Kidney epithelial cell (primary cell): ENCODE data around the gene DNMBP. TPM values are rescaled to one million over a fixed set of nuclear protein-coding genes. Genes with fewer than 3 reads are reported as not detected.
A peak's percentile ranks its signal among the peaks of the same experiment; 100 is the strongest.
"Not testable (repeated sequence)": the region's sequence is repeated elsewhere in the genome, so short reads cannot be mapped to it uniquely, and the experiment has no call there.

ENCODE experiments used
- DNase-seq: peaks from one replicate; pipeline ENCODE4 v3.0.0-alpha.2; 2010; ENCODE audit warnings: low read depth
- H3K27me3 ChIP-seq: 2 replicates; pipeline ENCODE4 v1.6.0; 2011; ENCODE audit warnings: low read length; ENCODE audit not compliant: control insufficient read depth, insufficient read depth
- H3K36me3 ChIP-seq: 2 replicates; pipeline ENCODE4 v1.5.1; 2011; ENCODE audit warnings: low read length; ENCODE audit not compliant: control insufficient read depth, insufficient read depth
- H3K4me3 ChIP-seq: 2 replicates; pipeline ENCODE4 v1.5.1; 2011; ENCODE audit warnings: low read depth, mild to moderate bottlenecking, control low read depth, low read length
- total RNA-seq: library from RNA; depleted of rRNA; stranded (reverse); fragments of >200 nt; gene quantifications from 2 replicates; pipeline ENCODE4 v1.2.3, GENCODE V29; 2015
- TF ChIP-seq, protein P1 (sequence below): IDR thresholded peaks from 2 replicates; pipeline ENCODE4 v1.5.1; 2011; ENCODE audit warnings: mild to moderate bottlenecking, moderate library complexity, low read length, control low read depth, inconsistent platforms; ENCODE audit not compliant: insufficient read depth, poor library complexity, severe bottlenecking

Gene DNMBP
- total RNA-seq, 1 donor from 2014 or later = 15.3 TPM

- TF ChIP-seq, protein P1, sequence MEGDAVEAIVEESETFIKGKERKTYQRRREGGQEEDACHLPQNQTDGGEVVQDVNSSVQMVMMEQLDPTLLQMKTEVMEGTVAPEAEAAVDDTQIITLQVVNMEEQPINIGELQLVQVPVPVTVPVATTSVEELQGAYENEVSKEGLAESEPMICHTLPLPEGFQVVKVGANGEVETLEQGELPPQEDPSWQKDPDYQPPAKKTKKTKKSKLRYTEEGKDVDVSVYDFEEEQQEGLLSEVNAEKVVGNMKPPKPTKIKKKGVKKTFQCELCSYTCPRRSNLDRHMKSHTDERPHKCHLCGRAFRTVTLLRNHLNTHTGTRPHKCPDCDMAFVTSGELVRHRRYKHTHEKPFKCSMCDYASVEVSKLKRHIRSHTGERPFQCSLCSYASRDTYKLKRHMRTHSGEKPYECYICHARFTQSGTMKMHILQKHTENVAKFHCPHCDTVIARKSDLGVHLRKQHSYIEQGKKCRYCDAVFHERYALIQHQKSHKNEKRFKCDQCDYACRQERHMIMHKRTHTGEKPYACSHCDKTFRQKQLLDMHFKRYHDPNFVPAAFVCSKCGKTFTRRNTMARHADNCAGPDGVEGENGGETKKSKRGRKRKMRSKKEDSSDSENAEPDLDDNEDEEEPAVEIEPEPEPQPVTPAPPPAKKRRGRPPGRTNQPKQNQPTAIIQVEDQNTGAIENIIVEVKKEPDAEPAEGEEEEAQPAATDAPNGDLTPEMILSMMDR = no peak
- no peak for DNase-seq
- H3K36me3 ChIP-seq = no peaks in the 10 kb centered on the region
Observed at GRCh38 chr10:99967961-99968360, 41.8 kb downstream of the DNMBP start.

DNA sequence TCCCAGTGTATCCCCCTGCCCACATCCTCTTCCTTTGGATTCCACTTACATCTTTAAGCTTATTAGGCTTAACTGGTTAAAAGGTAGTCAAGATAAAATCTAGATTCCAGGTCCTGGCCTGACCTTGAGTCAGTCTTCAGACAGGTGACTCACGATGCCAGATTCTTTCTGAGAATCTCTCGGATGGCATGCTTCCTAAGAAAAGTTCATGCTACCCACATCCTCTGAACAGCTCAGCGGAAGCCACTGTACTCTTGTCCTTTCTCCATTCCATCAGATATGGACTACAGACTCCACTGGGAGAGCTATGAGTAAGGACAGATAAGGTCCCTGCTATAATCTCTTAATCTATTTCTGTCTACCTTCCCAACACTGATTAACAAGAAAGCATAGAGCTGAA lies 43.4 kb downstream of the DNMBP start:
- Histone ChIP-seq H3K4me3 (no peak overlapping the region), H3K36me3 (no peaks in the 10 kb centered on the region), H3K27me3 (no peaks in the 10 kb centered on the region)
- DNase-seq = peak; percentile 90
- TF ChIP-seq, protein P1 = no peak

More at GRCh38 chr10:99967961-99968360, 41.8 kb downstream of the DNMBP start:
- H3K4me3 ChIP-seq = no peak overlapping the region
- H3K27me3 ChIP-seq = no peaks in the 10 kb centered on the region

DNA sequence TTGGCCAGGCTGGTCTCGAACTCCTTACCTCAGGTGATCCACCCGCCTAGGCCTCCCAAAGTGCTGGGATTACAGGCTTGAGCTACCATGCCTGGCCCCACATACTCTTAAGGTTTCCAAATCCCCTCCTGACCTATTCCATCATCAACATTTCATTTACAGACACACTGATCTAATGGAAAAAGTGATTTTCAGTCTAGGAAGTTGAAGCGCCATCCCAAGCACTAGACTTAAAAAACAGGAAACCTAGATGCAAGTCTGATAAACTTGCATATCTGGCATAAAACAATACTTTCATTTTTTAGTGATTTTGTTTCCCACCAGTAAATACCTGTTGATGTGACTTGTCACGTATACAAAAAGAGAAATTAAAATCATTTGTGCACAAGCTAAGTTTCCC lies 44.0 kb downstream of the DNMBP start:
- Histone ChIP-seq H3K27me3 (no peaks in the 10 kb centered on the region), H3K36me3 (no peaks in the 10 kb centered on the region), H3K4me3 (no peak overlapping the region)
- DNase-seq = no peak
- TF ChIP-seq, protein P1 = no peak

DNA sequence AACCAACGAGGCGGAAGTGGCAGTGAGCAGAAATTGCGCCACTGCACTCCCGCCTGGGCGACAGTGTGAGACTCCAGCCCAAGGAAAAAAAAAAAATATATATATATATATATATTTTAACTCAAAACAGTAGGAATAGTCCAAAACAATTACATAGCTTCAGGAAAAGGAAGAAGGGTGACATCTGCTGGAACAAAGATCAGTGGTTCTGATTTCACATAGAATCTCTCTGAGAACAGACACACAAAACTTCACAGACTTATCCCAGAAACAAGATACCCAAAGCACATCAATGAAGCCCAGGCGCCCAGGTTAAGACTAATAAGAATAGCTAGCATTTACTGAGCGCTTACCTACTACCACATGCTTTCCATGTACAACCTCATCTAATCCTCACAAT lies 45.0 kb downstream of the DNMBP start:
- H3K36me3 ChIP-seq = no peaks in the 10 kb centered on the region
- no peaks in the 10 kb centered on the region for H3K27me3 ChIP-seq

DNA sequence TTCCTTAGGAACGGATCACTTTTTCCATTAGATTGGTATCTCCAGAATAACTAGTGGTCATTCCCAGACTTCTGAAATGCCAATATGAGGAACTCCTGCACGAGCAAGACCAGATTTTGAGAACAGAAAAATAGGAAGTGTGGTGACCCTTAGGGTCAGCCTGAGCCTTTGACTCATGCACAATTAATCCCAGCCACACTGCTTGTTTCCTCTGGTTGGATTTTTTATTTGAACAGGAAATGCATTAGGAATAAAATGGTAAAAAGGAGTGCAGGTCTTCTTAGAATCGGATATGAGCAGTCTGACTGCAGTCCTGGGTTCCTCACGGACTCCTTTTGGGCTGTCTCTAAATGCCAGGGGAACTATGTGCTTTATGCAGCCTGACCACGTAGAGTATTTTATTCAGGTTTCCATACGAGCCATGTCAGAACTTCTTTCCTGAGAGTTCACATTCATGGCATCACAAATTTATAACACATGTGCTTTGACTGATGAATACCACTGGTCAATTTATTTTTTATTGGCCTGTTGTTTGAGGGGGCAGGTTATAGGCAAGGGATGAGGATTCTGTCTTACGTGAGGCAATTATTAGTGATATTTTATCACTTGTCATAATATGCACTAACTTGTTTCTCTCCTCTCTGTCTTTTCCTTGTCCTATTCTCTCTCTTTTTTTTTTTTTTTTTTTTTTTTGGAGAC lies 46.1 kb downstream of the DNMBP start:
- not testable (repeated sequence) for DNase-seq, H3K36me3 ChIP-seq, H3K4me3 ChIP-seq, H3K27me3 ChIP-seq

More for the DNA sequence above, 45.0 kb downstream of the DNMBP start:
- TF ChIP-seq, protein P1 = peak; percentile 19
- DNase-seq = no peak
- no peak overlapping the region for H3K4me3 ChIP-seq

- Histone ChIP-seq H3K36me3 (no peaks in the 10 kb centered on the region), H3K27me3 (no peaks in the 10 kb centered on the region), H3K4me3 (no peak overlapping the region)
- no peak for DNase-seq
- TF ChIP-seq, protein P1 = no peak
Observed at GRCh38 chr10:99958806-99959205, 50.9 kb downstream of the DNMBP start.
